ENCODE data around the gene CPTP. TPM values are rescaled to one million over a fixed set of nuclear protein-coding genes. Genes with fewer than 3 reads are reported as not detected.

Gene CPTP
- total and polyA plus RNA-seq, 7 experiments from 2014 or later: 11.5 to 29.3 (median 19.1) TPM

DNA sequence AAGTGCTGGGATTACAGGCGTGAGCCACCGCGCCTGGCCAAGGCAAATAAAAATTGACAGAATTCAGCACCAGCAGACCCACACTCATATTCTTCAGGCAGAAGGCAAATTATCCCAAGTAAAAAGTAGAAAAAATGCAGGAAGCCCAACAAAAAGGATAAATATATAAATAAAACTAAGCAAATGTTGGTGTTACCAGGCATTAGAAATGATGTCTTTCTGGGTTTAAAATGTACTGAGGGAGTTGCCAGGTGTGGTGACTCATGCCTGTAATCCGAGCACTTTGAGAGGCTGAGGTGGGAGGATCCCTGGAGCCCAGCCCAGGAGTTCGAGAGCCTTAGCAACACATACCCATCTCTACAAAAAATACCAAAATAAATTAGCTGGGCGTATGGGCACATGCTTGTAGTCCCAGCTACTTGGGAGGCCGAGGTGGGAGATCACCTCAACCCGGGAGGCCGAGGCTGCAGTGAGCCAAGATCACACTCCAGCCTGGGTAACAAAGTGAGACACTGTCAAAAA, 6.4 kb upstream of the CPTP start:
- DNase-seq (no peak), ATAC-seq (no peak)
- Mint-ChIP-seq H3K27me3 (no peaks in the 10 kb centered on the region), H3K9me3 (peaks cover 0 to 3% (median 0%) of the 10 kb centered on the region in 11 donors), H3K4me3 (no peak overlapping the region), H3K27ac (no peak overlapping the region), H3K36me3 (peaks cover 0 to 4% (median 2%) of the 10 kb centered on the region in 5 donors), H3K4me1 (peaks cover 6 to 31% (median 19%) of the 10 kb centered on the region in 7 donors)
- intact Hi-C loops (cut with micrococcal nuclease): no loop called here
- peaks cover 0 to 57% (median 4%) of the 10 kb centered on the region in 3 experiments for H3K36me3 ChIP-seq (ENCODE audit: control insufficient read depth in 2 of 3, insufficient read depth in 3 of 3, low read length in 3 of 3)
- no peaks in the 10 kb centered on the region for H3K9me3 ChIP-seq (ENCODE audit: control insufficient read depth in 2 of 3, low read length in 3 of 3)
- CTCF ChIA-PET: no interaction called here
- no peak overlapping the region for H3K27ac ChIP-seq (ENCODE audit: low read depth, low read length)
- no peaks in the 10 kb centered on the region for H3K27me3 ChIP-seq (ENCODE audit: control insufficient read depth in 2 of 2, insufficient read depth in 2 of 2, low read length in 2 of 2)
- no peak overlapping the region for H3K4me3 ChIP-seq (ENCODE audit: low read length)
- peaks cover 2 to 11% of the 10 kb centered on the region in 2 donors for H3K4me1 ChIP-seq (ENCODE audit: control insufficient read depth in 2 of 2, insufficient read depth in 2 of 2, low read length in 2 of 2)
- POLR2A ChIA-PET: no interaction called here

DNA sequence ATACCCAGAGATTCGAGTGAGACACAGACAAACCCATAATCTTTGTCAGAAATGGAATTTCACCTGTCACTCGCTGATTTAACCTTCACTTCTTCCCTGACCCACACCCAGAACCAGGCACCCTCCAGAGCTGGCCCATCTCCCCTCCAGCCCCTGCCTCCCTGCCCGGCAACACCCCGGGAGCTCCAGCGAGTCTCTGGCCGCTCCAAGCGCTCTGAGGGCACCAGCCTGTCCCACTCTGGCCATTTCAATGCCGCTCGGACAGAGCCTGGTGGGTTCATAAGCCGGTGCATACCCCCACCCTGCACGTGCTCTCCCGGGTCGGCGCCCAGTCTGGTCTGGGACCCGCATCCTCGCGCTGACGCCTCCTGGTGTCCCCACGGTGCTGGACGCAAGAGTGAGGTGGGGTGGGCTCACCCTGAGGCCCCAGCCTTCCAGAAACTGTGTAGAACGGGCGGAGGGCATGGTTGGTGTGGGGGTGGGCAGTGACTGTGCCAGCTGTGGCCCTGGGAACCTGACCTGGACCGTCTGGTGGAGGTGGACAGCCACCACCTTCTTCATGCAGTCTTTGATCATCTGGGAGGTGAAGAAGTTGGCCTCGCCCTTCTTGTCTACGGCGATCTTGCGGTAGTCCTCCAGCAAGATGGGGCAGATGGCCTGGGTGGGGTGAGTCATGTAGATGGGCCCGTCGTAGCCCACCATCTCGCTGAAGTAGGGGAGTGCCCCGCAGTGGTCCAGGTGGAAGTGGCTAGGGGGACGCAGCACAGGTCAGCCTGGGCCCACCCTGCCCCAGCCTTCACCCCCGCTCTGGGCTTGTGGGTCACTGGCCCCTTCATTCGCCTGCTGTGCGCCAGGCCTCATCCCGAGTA, 5.6 kb upstream of the CPTP start:
- Mint-ChIP-seq H3K27ac (peak overlapping the region in 3 of 9 donors; percentile 36 to 65 (median 43)), H3K9me3 (peaks cover 0 to 3% (median 0%) of the 10 kb centered on the region in 11 donors), H3K36me3 (peaks cover 0 to 4% (median 0%) of the 10 kb centered on the region in 5 donors), H3K4me3 (peak overlapping the region in 1 of 10 donors; percentile 34), H3K27me3 (no peaks in the 10 kb centered on the region), H3K4me1 (peaks cover 12 to 37% (median 24%) of the 10 kb centered on the region in 7 donors)
- Histone ChIP-seq H3K4me1 (ENCODE audit: control insufficient read depth in 2 of 2, insufficient read depth in 2 of 2, low read length in 2 of 2) (peaks cover 6 to 15% of the 10 kb centered on the region in 2 donors), H3K9me3 (ENCODE audit: control insufficient read depth in 2 of 3, low read length in 3 of 3) (no peaks in the 10 kb centered on the region), H3K27ac (ENCODE audit: low read depth, low read length) (no peak overlapping the region), H3K27me3 (ENCODE audit: control insufficient read depth in 2 of 2, insufficient read depth in 2 of 2, low read length in 2 of 2) (no peaks in the 10 kb centered on the region), H3K36me3 (ENCODE audit: control insufficient read depth in 2 of 3, insufficient read depth in 3 of 3, low read length in 3 of 3) (peaks cover 0 to 49% (median 3%) of the 10 kb centered on the region in 3 experiments), H3K4me3 (ENCODE audit: low read length) (no peak overlapping the region)
- DNase-seq: no peak
- intact Hi-C loops (cut with micrococcal nuclease): no loop called here
- ATAC-seq: no peak
- ChIA-PET CTCF (no interaction called here), POLR2A (interaction anchor here (1.6 kb wide), 1 partner anchor 9 kb away, joined by 3 read pairs; no protein-coding TSS in a partner anchor)

DNA sequence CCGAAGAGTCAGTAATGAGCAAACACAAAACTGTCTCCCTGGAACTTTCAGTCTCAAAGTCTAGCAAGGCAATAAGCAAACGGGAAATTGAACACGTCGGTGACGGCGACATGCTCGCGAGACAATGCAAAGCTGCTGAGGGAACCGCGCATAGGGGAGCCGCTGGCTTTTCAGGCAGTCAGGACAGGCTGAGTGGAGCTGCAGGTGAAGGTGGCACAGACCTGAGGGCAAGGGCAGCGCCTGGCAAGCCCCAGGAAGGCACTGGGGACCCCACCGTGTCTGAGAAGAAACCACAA, 5.0 kb upstream of the CPTP start:
- Mint-ChIP-seq H3K9me3 (peaks cover 0 to 3% (median 0%) of the 10 kb centered on the region in 11 donors), H3K4me1 (peaks cover 12 to 38% (median 26%) of the 10 kb centered on the region in 7 donors), H3K27ac (peak overlapping the region in 4 of 9 donors; percentile 36 to 72 (median 54)), H3K27me3 (no peaks in the 10 kb centered on the region), H3K4me3 (peak overlapping the region in 2 of 10 donors; percentile 42 to 48), H3K36me3 (peaks cover 0 to 4% (median 0%) of the 10 kb centered on the region in 5 donors)
- ATAC-seq (no peak), DNase-seq (no peak)
- H3K9me3 ChIP-seq (ENCODE audit: control insufficient read depth in 2 of 3, low read length in 3 of 3): no peaks in the 10 kb centered on the region
- intact Hi-C loops (cut with micrococcal nuclease): no loop called here
- H3K4me1 ChIP-seq (ENCODE audit: control insufficient read depth in 2 of 2, insufficient read depth in 2 of 2, low read length in 2 of 2): peaks cover 6 to 15% of the 10 kb centered on the region in 2 donors
- ChIA-PET CTCF (no interaction called here), POLR2A (interaction anchor here (1.6 kb wide), 1 partner anchor 10 kb away, joined by 3 read pairs; no protein-coding TSS in a partner anchor)
- no peak overlapping the region for H3K4me3 ChIP-seq (ENCODE audit: low read length)
- peaks cover 0 to 47% (median 0%) of the 10 kb centered on the region in 3 experiments for H3K36me3 ChIP-seq (ENCODE audit: control insufficient read depth in 2 of 3, insufficient read depth in 3 of 3, low read length in 3 of 3)
- H3K27me3 ChIP-seq (ENCODE audit: control insufficient read depth in 2 of 2, insufficient read depth in 2 of 2, low read length in 2 of 2): no peaks in the 10 kb centered on the region
- H3K27ac ChIP-seq (ENCODE audit: low read depth, low read length): peak overlapping the region; percentile 14

DNA sequence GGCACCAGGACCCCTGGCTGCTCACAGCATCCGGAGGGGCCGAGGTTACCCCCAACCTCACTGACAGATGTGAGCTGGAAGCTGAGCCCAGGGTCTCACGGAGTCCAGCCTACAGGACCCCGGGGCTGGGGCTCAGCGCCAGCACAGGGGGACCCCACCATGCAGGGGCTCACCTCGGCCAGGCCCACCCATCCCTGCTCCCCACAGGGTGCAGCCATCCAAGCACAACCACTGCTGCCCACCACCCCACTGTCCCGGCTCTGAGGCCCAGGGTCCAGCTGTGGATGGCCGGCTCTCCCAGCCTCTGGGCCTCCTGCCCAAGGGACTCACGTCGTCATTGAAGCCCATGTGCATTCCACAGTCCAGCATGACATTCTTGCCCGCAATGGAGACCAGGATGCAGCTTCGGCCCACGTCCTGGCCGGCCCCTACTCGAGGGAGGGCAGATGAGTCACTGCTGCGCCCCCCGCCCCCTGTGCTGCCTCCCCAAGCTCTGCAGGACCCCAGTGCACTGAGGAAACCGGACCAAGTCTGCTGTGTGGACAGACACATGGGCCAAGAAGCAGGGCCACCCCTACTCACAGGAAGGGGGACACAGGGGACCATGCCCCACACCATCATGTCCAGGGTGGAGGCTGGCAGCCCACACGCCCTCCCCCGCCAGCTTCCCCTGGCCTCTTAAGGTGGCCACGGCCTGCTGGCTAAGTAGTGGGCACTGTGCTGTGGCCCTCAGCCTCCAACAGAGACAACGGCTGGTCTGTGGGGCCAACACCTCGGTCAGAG, 3.7 kb upstream of the CPTP start:
- peaks cover 13 to 24% of the 10 kb centered on the region in 2 donors for H3K4me1 ChIP-seq (ENCODE audit: control insufficient read depth in 2 of 2, insufficient read depth in 2 of 2, low read length in 2 of 2)
- peak overlapping the region in 2 of 9 donors; percentile 51 to 57 for H3K27ac Mint-ChIP-seq
- no peak overlapping the region for H3K4me3 ChIP-seq (ENCODE audit: low read length)
- peaks cover 12 to 44% (median 26%) of the 10 kb centered on the region in 7 donors for H3K4me1 Mint-ChIP-seq
- H3K27me3 ChIP-seq (ENCODE audit: control insufficient read depth in 2 of 2, insufficient read depth in 2 of 2, low read length in 2 of 2): no peaks in the 10 kb centered on the region
- H3K36me3 Mint-ChIP-seq: peaks cover 0 to 4% (median 0%) of the 10 kb centered on the region in 5 donors
- DNase-seq (no peak), ATAC-seq (no peak)
- no peaks in the 10 kb centered on the region for H3K27me3 Mint-ChIP-seq
- peaks cover 0 to 40% (median 0%) of the 10 kb centered on the region in 3 experiments for H3K36me3 ChIP-seq (ENCODE audit: control insufficient read depth in 2 of 3, insufficient read depth in 3 of 3, low read length in 3 of 3)
- peak overlapping the region in 1 of 10 donors; percentile 4 for H3K4me3 Mint-ChIP-seq
- POLR2A ChIA-PET: no interaction called here
- intact Hi-C loops (cut with micrococcal nuclease): no loop called here
- CTCF ChIA-PET: interaction anchor here (0.7 to 0.9 kb wide), 2 partner anchors 10 to 15 kb away, joined by 3 read pairs; no protein-coding TSS in a partner anchor
- H3K9me3 ChIP-seq (ENCODE audit: control insufficient read depth in 2 of 3, low read length in 3 of 3): no peaks in the 10 kb centered on the region
- peaks cover 0 to 3% (median 0%) of the 10 kb centered on the region in 11 donors for H3K9me3 Mint-ChIP-seq
- H3K27ac ChIP-seq (ENCODE audit: low read depth, low read length): peak overlapping the region; percentile 7

DNA sequence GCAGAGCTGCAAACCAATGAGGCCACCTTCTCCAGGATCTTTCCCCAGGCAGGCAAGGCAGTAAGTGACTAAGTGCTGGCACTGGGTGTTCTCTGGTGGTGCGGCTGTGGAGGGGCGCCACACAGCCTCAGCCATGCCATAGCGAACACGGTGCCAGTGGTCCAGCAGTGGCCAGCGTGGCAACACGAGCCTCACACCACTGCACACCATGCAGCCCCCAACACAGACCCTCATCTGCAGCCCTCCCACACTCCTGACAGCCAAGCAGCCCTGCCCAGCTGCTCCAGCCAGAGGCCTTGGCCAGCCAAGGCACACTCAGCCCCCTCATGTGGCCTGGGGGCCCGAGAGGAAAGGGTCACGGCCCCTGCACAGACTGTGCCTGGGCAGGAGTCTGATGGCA, 3.1 kb upstream of the CPTP start:
- Histone ChIP-seq H3K27ac (ENCODE audit: low read depth, low read length) (peak overlapping the region; percentile 26), H3K9me3 (ENCODE audit: control insufficient read depth in 2 of 3, low read length in 3 of 3) (no peaks in the 10 kb centered on the region), H3K4me3 (ENCODE audit: low read length) (no peak overlapping the region), H3K4me1 (ENCODE audit: control insufficient read depth in 2 of 2, insufficient read depth in 2 of 2, low read length in 2 of 2) (peaks cover 18 to 30% of the 10 kb centered on the region in 2 donors), H3K27me3 (ENCODE audit: control insufficient read depth in 2 of 2, insufficient read depth in 2 of 2, low read length in 2 of 2) (no peaks in the 10 kb centered on the region), H3K36me3 (ENCODE audit: control insufficient read depth in 2 of 3, insufficient read depth in 3 of 3, low read length in 3 of 3) (peaks cover 0 to 40% (median 0%) of the 10 kb centered on the region in 3 experiments)
- Mint-ChIP-seq H3K9me3 (peaks cover 0 to 3% (median 0%) of the 10 kb centered on the region in 11 donors), H3K27ac (peak overlapping the region in 1 of 9 donors; percentile 51), H3K4me3 (peak overlapping the region in 2 of 10 donors; percentile 4 to 92), H3K36me3 (peaks cover 0 to 5% (median 0%) of the 10 kb centered on the region in 5 donors), H3K27me3 (no peaks in the 10 kb centered on the region), H3K4me1 (peaks cover 12 to 50% (median 31%) of the 10 kb centered on the region in 7 donors)
- ATAC-seq (no peak), DNase-seq (no peak)
- intact Hi-C loops (cut with micrococcal nuclease): no loop called here
- ChIA-PET CTCF (interaction anchor here (0.7 to 0.9 kb wide), 2 partner anchors 9 to 16 kb away, joined by 3 read pairs; no protein-coding TSS in a partner anchor), POLR2A (no interaction called here)

DNA sequence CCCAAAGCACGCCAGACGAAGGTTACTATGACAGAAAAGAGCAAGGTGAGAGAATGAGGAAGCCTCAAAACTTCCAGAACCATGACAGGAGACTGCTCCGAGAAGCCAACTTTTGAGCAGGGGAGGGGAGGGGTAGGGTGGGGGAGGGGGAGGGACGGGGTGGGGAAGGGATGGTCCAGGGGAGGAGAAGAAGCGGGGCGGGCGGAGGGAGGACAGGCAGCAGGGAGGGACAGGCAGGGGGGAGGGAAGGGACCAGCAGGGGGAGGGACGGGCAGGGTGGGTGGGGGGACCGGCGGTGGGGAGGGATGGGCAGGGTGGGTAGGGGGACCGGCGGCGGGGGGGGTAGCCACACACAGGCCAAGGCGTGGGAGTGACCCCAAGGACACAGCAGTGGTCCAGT, 2.2 kb upstream of the CPTP start:
- Mint-ChIP-seq H3K27me3 (no peaks in the 10 kb centered on the region), H3K36me3 (peaks cover 0 to 3% (median 0%) of the 10 kb centered on the region in 5 donors), H3K9me3 (peaks cover 0 to 3% (median 0%) of the 10 kb centered on the region in 11 donors), H3K4me3 (peak overlapping the region; percentile 77 to 95 (median 81)), H3K4me1 (peaks cover 12 to 53% (median 32%) of the 10 kb centered on the region in 7 donors), H3K27ac (peak overlapping the region in 8 of 9 donors; percentile 12 to 86 (median 72))
- Histone ChIP-seq H3K27ac (ENCODE audit: low read depth, low read length) (no peak overlapping the region), H3K36me3 (ENCODE audit: control insufficient read depth in 2 of 3, insufficient read depth in 3 of 3, low read length in 3 of 3) (peaks cover 0 to 44% (median 0%) of the 10 kb centered on the region in 3 experiments), H3K9me3 (ENCODE audit: control insufficient read depth in 2 of 3, low read length in 3 of 3) (no peaks in the 10 kb centered on the region), H3K4me3 (ENCODE audit: low read length) (no peak overlapping the region), H3K4me1 (ENCODE audit: control insufficient read depth in 2 of 2, insufficient read depth in 2 of 2, low read length in 2 of 2) (peaks cover 18 to 34% of the 10 kb centered on the region in 2 donors), H3K27me3 (ENCODE audit: control insufficient read depth in 2 of 2, insufficient read depth in 2 of 2, low read length in 2 of 2) (no peaks in the 10 kb centered on the region)
- CTCF ChIA-PET: no interaction called here
- intact Hi-C loops (cut with micrococcal nuclease): no loop called here
- no peak for DNase-seq
- no peak for ATAC-seq
- POLR2A ChIA-PET: no interaction called here

Data from naive thymus-derived CD4-positive, alpha-beta T cell (primary cell).